GM10266 (cell line): ENCODE data around the gene LCLAT1.

Experiments used
- DNase-seq: peaks from one replicate; pipeline ENCODE4 v3.0.0; 2012; ENCODE audit errors: extremely low spot score
- TF ChIP-seq, protein P1 (sequence below): IDR thresholded peaks from 2 replicates; pipeline ENCODE4 v1.5.1; 2012; ENCODE audit warnings: mild to moderate bottlenecking, low read depth; ENCODE audit not compliant: control insufficient read depth, insufficient read depth; ENCODE audit errors: missing control alignments

The LCLAT1 gene

DNA sequence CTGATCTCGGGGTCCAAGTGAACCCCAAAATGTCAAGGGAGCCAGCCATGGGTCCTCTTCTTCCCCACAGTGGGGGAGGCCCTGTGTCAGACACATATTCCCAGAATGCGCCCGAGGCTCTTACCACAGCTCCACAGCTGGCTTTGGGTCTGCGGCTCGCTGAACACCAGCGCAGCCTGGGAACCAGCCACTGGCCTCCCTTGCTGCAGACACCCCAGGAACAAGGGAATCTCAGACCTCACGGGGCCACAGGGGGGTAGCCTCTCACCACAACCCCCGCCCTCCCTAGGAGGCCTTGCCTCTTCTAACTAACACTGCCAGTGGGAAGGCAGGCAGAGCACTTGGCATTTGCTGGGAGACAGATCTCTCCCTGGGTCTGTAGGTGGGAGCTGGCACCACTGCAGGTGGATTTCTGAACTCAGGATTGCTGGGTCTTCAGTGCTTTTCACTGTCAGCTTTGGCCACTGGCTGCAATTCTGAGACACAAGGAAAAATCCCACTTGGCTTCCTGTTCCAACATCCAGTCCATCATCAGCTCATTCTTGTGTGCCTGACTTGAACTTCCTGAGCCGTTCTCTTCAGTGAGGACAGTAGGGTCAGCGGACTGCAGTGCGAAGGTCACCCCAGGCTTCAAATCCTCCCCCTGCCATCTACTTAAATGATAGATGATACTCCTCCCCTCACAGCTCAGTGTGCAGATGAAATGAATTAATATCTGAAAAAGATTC, 231.5 kb downstream of the LCLAT1 start:
- no peak for DNase-seq
- TF ChIP-seq, protein P1, sequence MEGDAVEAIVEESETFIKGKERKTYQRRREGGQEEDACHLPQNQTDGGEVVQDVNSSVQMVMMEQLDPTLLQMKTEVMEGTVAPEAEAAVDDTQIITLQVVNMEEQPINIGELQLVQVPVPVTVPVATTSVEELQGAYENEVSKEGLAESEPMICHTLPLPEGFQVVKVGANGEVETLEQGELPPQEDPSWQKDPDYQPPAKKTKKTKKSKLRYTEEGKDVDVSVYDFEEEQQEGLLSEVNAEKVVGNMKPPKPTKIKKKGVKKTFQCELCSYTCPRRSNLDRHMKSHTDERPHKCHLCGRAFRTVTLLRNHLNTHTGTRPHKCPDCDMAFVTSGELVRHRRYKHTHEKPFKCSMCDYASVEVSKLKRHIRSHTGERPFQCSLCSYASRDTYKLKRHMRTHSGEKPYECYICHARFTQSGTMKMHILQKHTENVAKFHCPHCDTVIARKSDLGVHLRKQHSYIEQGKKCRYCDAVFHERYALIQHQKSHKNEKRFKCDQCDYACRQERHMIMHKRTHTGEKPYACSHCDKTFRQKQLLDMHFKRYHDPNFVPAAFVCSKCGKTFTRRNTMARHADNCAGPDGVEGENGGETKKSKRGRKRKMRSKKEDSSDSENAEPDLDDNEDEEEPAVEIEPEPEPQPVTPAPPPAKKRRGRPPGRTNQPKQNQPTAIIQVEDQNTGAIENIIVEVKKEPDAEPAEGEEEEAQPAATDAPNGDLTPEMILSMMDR = no peak

DNA sequence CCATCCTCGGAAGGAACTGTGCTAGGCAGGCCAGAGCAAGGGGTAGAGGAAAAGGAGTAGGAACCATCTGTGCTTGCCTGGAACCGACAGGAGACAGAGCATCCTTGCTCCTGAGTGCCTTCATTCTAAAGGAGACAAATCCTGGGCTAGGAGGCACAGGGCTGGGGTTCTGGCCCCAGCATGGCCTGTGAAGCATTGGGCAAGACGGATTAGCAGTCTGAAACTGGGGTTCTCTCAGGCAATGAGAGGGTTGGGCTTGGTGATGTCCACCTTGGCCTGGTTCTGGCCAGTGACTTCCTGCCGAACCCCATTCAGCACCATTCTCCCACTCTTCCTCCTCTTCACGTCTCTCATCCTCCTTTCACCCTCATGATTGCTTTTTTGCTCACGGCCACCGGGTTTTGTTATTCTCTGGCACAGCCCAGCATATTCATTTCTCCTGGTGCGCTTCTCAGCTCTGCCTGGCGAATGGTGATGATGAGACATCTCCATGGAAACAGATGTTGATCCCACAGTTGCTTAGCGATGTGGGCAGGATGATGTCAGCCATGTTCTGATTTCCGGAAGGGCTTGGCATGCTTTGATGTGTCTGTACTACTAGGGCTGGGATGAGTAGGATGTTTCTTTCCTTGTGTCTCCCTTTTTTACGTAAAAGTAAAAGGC, 232.5 kb downstream of the LCLAT1 start:
- TF ChIP-seq, protein P1 = no peak
- DNase-seq = no peak

DNA sequence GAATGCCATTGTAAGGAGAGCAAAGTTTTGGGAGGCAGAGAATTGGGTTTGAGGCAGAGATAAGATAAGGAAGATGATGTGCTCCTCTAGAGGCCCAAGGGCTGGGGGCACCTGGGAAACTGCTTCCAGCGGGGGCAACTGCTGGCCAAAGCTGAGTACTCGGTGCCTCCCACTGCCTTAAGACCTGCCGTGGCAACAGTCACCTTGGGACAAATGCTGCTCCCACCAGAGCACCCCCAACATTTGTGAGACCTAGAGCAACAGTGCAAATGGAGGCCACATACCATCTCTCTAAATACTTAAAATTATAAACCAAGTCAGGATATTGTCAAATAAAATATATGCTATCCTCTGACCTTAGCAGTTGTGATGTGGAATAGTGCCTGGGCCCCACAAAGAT, 233.1 kb downstream of the LCLAT1 start:
- TF ChIP-seq, protein P1 = no peak
- DNase-seq = no peak

DNA sequence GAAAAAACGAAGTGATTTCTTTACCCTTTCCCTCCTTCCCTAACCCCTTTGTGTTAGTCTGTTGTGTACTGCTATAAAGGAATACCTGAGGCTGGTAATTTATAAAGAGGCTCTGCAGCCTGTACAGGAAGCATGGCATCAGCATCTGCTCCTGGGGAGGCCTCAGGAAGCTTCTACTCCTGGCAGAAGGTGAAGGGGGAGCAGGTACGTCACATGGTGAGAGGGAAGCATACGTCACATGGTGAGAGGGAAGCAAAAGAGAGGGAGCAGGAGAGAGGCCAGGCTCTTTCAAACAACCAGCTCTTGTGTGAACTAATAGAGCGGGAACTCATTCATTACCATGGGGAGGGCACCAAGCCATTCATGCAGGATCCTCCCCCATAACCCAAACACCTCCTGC, 234.0 kb downstream of the LCLAT1 start:
- DNase-seq = no peak

DNA sequence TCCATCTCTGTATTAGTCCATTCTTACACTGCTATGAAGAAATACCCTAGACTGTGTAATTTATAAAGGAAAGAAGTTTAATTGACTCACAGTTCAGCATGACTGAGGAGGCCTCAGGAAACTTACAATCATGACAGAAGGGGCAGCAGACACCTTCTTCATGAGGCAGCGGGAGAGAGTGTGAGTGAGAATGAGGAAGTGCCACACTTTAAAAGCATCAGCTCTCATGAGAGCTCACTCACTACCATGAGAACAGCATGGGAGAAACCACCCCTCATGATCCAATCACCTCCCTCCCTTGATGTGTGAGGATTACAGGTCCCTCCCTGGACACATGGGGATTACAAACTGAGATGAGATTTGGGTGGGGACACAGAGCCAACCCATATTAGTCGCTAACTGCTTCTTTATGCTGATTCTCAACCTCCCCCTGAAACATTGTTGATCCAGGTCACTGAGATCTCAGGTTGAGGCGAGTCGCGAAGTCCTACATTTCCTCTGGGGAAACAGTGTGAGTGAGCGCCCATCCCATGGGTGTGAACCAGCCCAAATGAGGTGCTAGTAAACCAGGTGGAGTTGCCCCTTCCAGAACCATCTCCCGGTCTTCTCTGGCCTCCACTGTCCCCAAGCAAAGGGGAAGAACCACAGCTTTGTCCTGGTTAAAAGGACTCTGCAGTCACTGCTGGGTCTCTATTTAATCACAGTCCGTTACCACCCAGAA, 236.3 kb downstream of the LCLAT1 start:
- DNase-seq = no peak
- TF ChIP-seq, protein P1 = peak; percentile 7

More for the DNA sequence above, 234.0 kb downstream of the LCLAT1 start:
- TF ChIP-seq, protein P1 = no peak

DNA sequence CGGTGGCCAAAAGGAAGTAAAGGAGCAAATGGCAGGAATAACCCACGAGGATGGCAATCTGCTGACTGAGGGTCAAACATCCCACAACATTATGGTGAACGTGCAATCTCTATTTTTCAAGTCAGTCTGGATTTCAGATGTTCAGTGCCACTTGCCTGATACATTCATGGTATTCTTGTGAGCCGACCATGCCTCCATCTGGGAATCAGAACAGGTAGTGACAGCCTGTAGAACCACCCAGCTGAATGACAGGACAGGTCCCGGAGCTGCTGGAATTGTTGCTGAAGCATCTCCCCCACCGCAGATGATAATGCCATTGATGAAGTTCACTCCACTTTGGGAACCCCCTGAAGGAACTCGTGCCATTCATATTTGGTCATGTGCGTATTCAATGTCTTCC, 237.0 kb downstream of the LCLAT1 start:
- no peak for DNase-seq
- TF ChIP-seq, protein P1 = no peak
